ENCODE results near the gene DIS3L.

DNA sequence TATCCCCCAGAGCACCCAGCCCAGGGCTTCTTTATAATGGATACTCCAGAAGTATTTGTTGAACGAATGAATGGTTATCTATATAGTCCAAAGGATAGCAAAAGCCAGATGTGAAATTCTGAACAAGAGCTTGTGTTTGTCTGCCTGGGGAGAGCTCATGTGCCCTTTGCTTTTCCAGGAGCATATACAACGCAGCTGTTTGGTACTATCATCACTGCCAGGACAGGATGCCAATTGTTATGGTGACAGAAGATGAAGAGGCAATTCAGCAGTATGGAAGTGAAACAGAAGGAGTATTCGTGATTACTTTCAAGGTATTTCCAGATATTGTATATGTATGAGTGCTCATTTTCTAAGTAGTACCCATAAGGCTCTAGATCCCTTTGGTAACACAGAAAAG, 15.2 kb downstream of the DIS3L start:
- TF ChIP-seq CTCF (IDR thresholded peaks at IDR 0.05; ENCODE audit: low read length) (no peak), EZH2 (optimal IDR thresholded peaks at IDR 0.05; ENCODE audit: low read depth, low read length) (no peak)
